NT2/D1 (cell line): ENCODE data around the gene GPRC5B.

Experiments
- SUZ12 ChIP-seq: IDR thresholded peaks from 2 replicates; pipeline ENCODE4 v1.6.1; 2011; ENCODE audit not compliant: insufficient read length, insufficient read depth; ENCODE audit errors: extremely low read depth
- YY1 ChIP-seq: IDR thresholded peaks from 2 replicates; pipeline ENCODE4 v1.6.1; 2011; ENCODE audit not compliant: insufficient read length, insufficient read depth
- ZNF274 ChIP-seq: IDR thresholded peaks from 2 replicates; pipeline ENCODE4 v1.6.1; 2011; ENCODE audit warnings: mild to moderate bottlenecking, low read depth, low read length

GRCh38 chr16:19885451-19886072, 914 bp upstream of the GPRC5B start:
- no peak for TF ChIP-seq SUZ12
- no peak for TF ChIP-seq YY1
- no peak for TF ChIP-seq ZNF274
